Natural killer cell (primary cell): ENCODE measurements around the gene CNPY2. TPM values are rescaled to one million over a fixed set of nuclear protein-coding genes. Genes with fewer than 3 reads are reported as not detected.

Source experiments
- ATAC-seq, 3 donors: fragments of 150-1000 bp in 2 of 3; fragments of 200-7000 bp in 1 of 3; cut with Tn5 transposase; 1 replicate in 1 of 3; 2 replicates in 2 of 3; pipeline ENCODE4 v1.10.0; 2021; ENCODE audit warnings: mild to moderate bottlenecking in 2 of 3, moderate library complexity in 2 of 3
- DNase-seq, 2 donors: peaks; one replicate each; pipeline versions ENCODE4 v3.0.0 to v3.0.0-alpha.2; 2013 to 2021; ENCODE audit warnings: mixed read lengths in 1 of 2
- H3K27ac ChIP-seq: one replicate; pipeline ENCODE4 v1.5.1; 2013; ENCODE audit warnings: mild to moderate bottlenecking, low read length
- H3K27me3 ChIP-seq: one replicate; pipeline ENCODE4 v1.6.1; 2013; ENCODE audit warnings: low read length; ENCODE audit not compliant: control insufficient read depth, insufficient read depth
- H3K36me3 ChIP-seq: one replicate; pipeline ENCODE4 v1.6.1; 2013; ENCODE audit warnings: low read length; ENCODE audit not compliant: control insufficient read depth, insufficient read depth
- H3K4me1 ChIP-seq: one replicate; pipeline ENCODE4 v1.6.1; 2013; ENCODE audit warnings: low read length; ENCODE audit not compliant: control insufficient read depth, insufficient read depth
- H3K4me3 ChIP-seq: one replicate; pipeline ENCODE4 v1.5.1; 2013; ENCODE audit warnings: low read length
- H3K9me3 ChIP-seq: one replicate; pipeline ENCODE4 v1.6.1; 2013; ENCODE audit warnings: low read length; ENCODE audit not compliant: control insufficient read depth, insufficient read depth
- H3K27ac Mint-ChIP-seq, 2 donors: one replicate each; pipeline ENCODE4 v1.8.0; 2022; ENCODE audit warnings: mild to moderate bottlenecking in 2 of 2, mixed read lengths in 2 of 2, moderate library complexity in 1 of 2
- H3K27me3 Mint-ChIP-seq, 2 donors: one replicate each; pipeline ENCODE4 v1.8.0; 2022; ENCODE audit warnings: low read depth in 2 of 2, mixed read lengths in 2 of 2
- H3K36me3 Mint-ChIP-seq: one replicate; pipeline ENCODE4 v1.8.0; 2022; ENCODE audit warnings: mixed read lengths
- H3K4me1 Mint-ChIP-seq, 2 donors: one replicate each; pipeline ENCODE4 v1.8.0; 2022; ENCODE audit warnings: mixed read lengths in 2 of 2
- H3K4me3 Mint-ChIP-seq: one replicate; pipeline ENCODE4 v1.8.0; 2022; ENCODE audit warnings: mild to moderate bottlenecking, moderate library complexity, mixed read lengths
- H3K9me3 Mint-ChIP-seq, 2 donors: one replicate each; pipeline ENCODE4 v1.8.0; 2022; ENCODE audit warnings: mixed read lengths in 2 of 2
- CTCF ChIP-seq: fragments of 200-600 bp; IDR thresholded peaks from one replicate; pipeline ENCODE4 v1.8.0; 2022; ENCODE audit warnings: antibody characterized with exemption
- WGBS: methylation state at CpG from one replicate; pipeline ENCODE4 v1.1.7; 2013; ENCODE audit warnings: missing lambda C conversion rate; ENCODE audit not compliant: insufficient coverage; 5-methylcytosine and 5-hydroxymethylcytosine counted together
- intact Hi-C: fragments of 100-400 bp; cut with micrococcal nuclease; formaldehyde crosslinking; loops from one replicate; pipeline ENCODE4 v1.14.2; 2022
- total RNA-seq, 4 donors: library from RNA; stranded (reverse); fragments of 120-200 nt in 1 of 4; gene quantifications; one replicate each; pipeline versions ENCODE4 v1.2.3 to v1.2.4, GENCODE V29; 2013 to 2022

The CNPY2 gene
- total RNA-seq, 3 donors from 2014 or later (not counting 1 experiment from before 2014, with no cell fraction given): 50.4 to 64.3 (median 60.8) TPM

DNA sequence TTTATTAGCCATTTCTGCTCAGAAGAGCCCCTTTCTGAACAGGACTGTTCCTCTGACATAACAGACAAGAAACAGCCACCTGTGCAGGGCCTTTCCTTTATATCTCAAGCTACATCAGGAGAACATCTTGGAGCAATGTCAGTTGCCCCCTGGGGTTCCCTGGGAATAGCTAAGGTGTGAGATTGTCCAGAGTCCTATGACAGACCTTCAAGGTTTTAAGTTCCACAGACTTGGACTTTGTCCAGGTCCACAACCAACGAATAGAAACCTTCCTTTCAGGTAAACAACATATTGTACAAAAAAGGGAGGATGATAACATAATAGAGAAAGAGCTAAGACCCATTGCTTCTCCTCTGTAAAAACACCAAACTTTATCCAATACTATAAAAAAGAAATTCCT lies 25.8 kb upstream of the CNPY2 start:
- no peak overlapping the region for H3K27ac ChIP-seq
- H3K9me3 ChIP-seq: no peaks in the 10 kb centered on the region
- ATAC-seq (no peak), DNase-seq (no peak)
- H3K27me3 Mint-ChIP-seq: no peaks in the 10 kb centered on the region
- no peak for TF ChIP-seq CTCF
- intact Hi-C loops: no loop called here
- no peak overlapping the region for H3K4me3 Mint-ChIP-seq
- no peaks in the 10 kb centered on the region for H3K9me3 Mint-ChIP-seq
- H3K27ac Mint-ChIP-seq: no peak overlapping the region
- H3K4me1 Mint-ChIP-seq: peaks cover 0 to 22% of the 10 kb centered on the region in 2 donors
- no CpG with 5 or more reads among the region's 1 CpG for WGBS
- peaks cover 31% of the 10 kb centered on the region for H3K36me3 ChIP-seq
- H3K4me3 ChIP-seq: no peak overlapping the region
- H3K27me3 ChIP-seq: no peaks in the 10 kb centered on the region
- H3K4me1 ChIP-seq: peaks cover 22% of the 10 kb centered on the region
- peaks cover 10% of the 10 kb centered on the region for H3K36me3 Mint-ChIP-seq

GRCh38 chr12:56339158-56339422 lies 23.3 kb upstream of the CNPY2 start:
- WGBS: 90% methylated on average over 1 of the region's 1 CpG
- H3K36me3 Mint-ChIP-seq: peaks cover 10% of the 10 kb centered on the region
- H3K27ac Mint-ChIP-seq: peak overlapping the region; percentile 65 to 91
- no peaks in the 10 kb centered on the region for H3K27me3 ChIP-seq
- peak overlapping the region; percentile 54 for H3K4me3 Mint-ChIP-seq
- intact Hi-C loops: no loop called here
- ATAC-seq: no peak
- peak overlapping the region; percentile 76 for H3K27ac ChIP-seq
- peaks cover 18% of the 10 kb centered on the region for H3K36me3 ChIP-seq
- peaks cover 29% of the 10 kb centered on the region for H3K4me1 ChIP-seq
- H3K4me3 ChIP-seq: peak overlapping the region; percentile 15
- no peaks in the 10 kb centered on the region for H3K9me3 ChIP-seq
- no peak for TF ChIP-seq CTCF
- H3K4me1 Mint-ChIP-seq: peaks cover 6 to 28% of the 10 kb centered on the region in 2 donors
- H3K9me3 Mint-ChIP-seq: no peaks in the 10 kb centered on the region
- DNase-seq: no peak
- no peaks in the 10 kb centered on the region for H3K27me3 Mint-ChIP-seq

DNA sequence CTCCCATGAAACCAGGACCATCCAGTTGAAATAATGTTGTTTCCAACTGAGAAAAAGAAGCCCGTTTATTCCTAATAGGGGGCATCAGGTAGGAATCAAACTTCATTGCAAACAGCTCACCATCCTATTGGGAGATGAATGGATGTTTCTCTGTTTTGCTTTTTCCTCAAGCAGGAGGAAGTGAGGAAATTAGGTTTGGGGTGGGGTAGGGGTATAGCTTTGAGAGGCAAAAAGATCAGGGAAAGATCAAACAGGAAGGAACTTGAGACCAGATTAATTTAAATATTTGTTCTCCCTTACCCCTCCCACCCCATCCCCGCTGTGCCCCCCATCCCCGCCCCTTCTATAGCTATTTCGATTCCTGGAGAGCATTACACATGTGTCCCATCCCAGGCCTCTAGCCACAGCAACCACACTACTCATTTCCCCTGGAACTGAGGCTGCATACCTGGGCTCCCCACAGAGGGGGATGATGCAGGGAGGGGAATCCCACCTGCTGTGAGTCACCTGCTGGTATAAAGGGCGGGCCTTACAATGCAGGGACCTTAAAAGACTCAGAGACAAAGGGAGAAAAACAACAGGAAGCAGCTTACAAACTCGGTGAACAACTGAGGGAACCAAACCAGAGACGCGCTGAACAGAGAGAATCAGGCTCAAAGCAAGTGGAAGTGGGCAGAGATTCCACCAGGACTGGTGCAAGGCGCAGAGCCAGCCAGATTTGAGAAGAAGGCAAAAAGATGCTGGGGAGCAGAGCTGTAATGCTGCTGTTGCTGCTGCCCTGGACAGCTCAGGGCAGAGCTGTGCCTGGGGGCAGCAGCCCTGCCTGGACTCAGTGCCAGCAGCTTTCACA lies 22.7 kb upstream of the CNPY2 start, which contains the start of gene IL23A:
IL23A (plus strand) TSS at position 577 of the 850 bp plus-strand sequence; CDS start at position 738, 161 bp downstream.
- peaks cover 10 to 29% of the 10 kb centered on the region in 2 donors for H3K4me1 Mint-ChIP-seq
- Histone ChIP-seq H3K9me3 (no peaks in the 10 kb centered on the region), H3K36me3 (peaks cover 12% of the 10 kb centered on the region), H3K4me1 (peaks cover 31% of the 10 kb centered on the region), H3K27ac (peak within 1 kb of the TSS; percentile 76), H3K27me3 (no peaks in the 10 kb centered on the region), H3K4me3 (peak within 1 kb of the TSS; percentile 15)
- H3K27ac Mint-ChIP-seq: peak within 1 kb of the TSS; percentile 65 to 91
- no peak for TF ChIP-seq CTCF
- WGBS: 37% methylated on average over 6 of the region's 9 CpGs
- peak within 1 kb of the TSS; percentile 54 for H3K4me3 Mint-ChIP-seq
- no peaks in the 10 kb centered on the region for H3K27me3 Mint-ChIP-seq
- DNase-seq (peak in 1 of 2 donors; percentile 95), ATAC-seq (peak in 1 of 3 donors; percentile 18)
- peaks cover 10% of the 10 kb centered on the region for H3K36me3 Mint-ChIP-seq
- H3K9me3 Mint-ChIP-seq: no peaks in the 10 kb centered on the region
- intact Hi-C loops: no loop called here
